ENCODE data around the gene KCND3.

- TF ChIP-seq, protein P1, sequence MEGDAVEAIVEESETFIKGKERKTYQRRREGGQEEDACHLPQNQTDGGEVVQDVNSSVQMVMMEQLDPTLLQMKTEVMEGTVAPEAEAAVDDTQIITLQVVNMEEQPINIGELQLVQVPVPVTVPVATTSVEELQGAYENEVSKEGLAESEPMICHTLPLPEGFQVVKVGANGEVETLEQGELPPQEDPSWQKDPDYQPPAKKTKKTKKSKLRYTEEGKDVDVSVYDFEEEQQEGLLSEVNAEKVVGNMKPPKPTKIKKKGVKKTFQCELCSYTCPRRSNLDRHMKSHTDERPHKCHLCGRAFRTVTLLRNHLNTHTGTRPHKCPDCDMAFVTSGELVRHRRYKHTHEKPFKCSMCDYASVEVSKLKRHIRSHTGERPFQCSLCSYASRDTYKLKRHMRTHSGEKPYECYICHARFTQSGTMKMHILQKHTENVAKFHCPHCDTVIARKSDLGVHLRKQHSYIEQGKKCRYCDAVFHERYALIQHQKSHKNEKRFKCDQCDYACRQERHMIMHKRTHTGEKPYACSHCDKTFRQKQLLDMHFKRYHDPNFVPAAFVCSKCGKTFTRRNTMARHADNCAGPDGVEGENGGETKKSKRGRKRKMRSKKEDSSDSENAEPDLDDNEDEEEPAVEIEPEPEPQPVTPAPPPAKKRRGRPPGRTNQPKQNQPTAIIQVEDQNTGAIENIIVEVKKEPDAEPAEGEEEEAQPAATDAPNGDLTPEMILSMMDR (optimal IDR thresholded peaks at IDR 0.05 in 1 of 3, IDR thresholded peaks at IDR 0.05 in 1 of 3, conservative IDR thresholded peaks at IDR 0.05 in 1 of 3; ENCODE audit: extremely low read depth in 1 of 3, insufficient read depth in 2 of 3, low read length in 3 of 3), result no peak
- TF ChIP-seq EZH2 (IDR thresholded peaks at IDR 0.05; ENCODE audit: low read length), result no peak
Measured at GRCh38 chr1:111882559-111882958, 106.9 kb downstream of the KCND3 start.

All from keratinocyte (primary cell).